Endothelial cell of umbilical vein (primary cell): ENCODE results near the gene STX11. TPM values are rescaled to one million over a fixed set of nuclear protein-coding genes. Genes with fewer than 3 reads are reported as not detected.

Experiments used
- BruUV-seq: library from RNA; stranded (reverse); fragments of 400-500 nt; replicated peaks from 2 replicates; lab custom pipeline; 2021; lab: Mats Ljungman, UMichigan
- CTCF ChIA-PET: fragments of 300-600, 350-600 bp; sonication (Branson Sonifier 250); formaldehyde crosslinking; loops from one replicate; lab custom pipeline; 2021; ENCODE audit warnings: antibody characterized with exemption, inconsistent platforms; lab: Charles Lee
- POLR2A ChIA-PET: fragments of 300-600, 350-600 bp; sonication (Branson Sonifier 250); formaldehyde crosslinking; loops from one replicate; lab custom pipeline; 2021; ENCODE audit warnings: antibody characterized with exemption, inconsistent platforms; lab: Charles Lee
- DNase-seq: peaks from one replicate; pipeline ENCODE4 v3.0.0-alpha.2; 2011; ENCODE audit warnings: low read depth, low spot score
- FAIRE-seq: peaks from 2 replicates; lab custom pipeline; 2011; peaks lifted over from hg19 to GRCh38; lab: Jason Lieb, UNC
- H2AFZ ChIP-seq: 2 replicates; pipeline ENCODE4 v1.6.0; 2012; ENCODE audit warnings: low read depth, low read length, control low read depth, inconsistent platforms
- H3K27ac ChIP-seq: 2 replicates; pipeline ENCODE4 v1.5.1; 2011; ENCODE audit warnings: low read depth, mild to moderate bottlenecking, control low read depth, low read length, moderate library complexity; ENCODE audit not compliant: insufficient read depth
- H3K27me3 ChIP-seq, 2 experiments: 2 replicates each; pipeline versions ENCODE4 v1.6.0 to v1.6.1; 2011; ENCODE audit warnings: low read length in 2 of 2, mixed read lengths in 1 of 2; ENCODE audit not compliant: control insufficient read depth in 2 of 2, insufficient read depth in 2 of 2
- H3K36me3 ChIP-seq, 2 experiments: 2 replicates in 1 of 2; 3 replicates in 1 of 2; pipeline ENCODE4 v1.5.1; 2011; ENCODE audit warnings: low read length in 2 of 2, mild to moderate bottlenecking in 1 of 2, moderate library complexity in 1 of 2; ENCODE audit not compliant: control insufficient read depth in 2 of 2, insufficient read depth in 2 of 2; ENCODE audit errors: extremely low read depth in 1 of 2
- H3K4me1 ChIP-seq: 3 replicates; pipeline ENCODE4 v1.5.1; 2011; ENCODE audit warnings: mild to moderate bottlenecking, low read length; ENCODE audit not compliant: control insufficient read depth, insufficient read depth; ENCODE audit errors: extremely low read depth
- H3K4me2 ChIP-seq: 2 replicates; pipeline ENCODE4 v1.6.1; 2011; ENCODE audit warnings: low read length, control low read depth, mixed read lengths; ENCODE audit not compliant: insufficient read depth
- H3K4me3 ChIP-seq, 3 experiments: fragments of 200-600 bp in 1 of 3; sonication (generic), shearing (Covaris generic) in 1 of 3; replicated peaks in 1 of 3; 2 replicates each; pipeline ENCODE4 v1.5.1; 2011 to 2016; ENCODE audit warnings: control low read depth in 3 of 3, low read length in 3 of 3, mild to moderate bottlenecking in 2 of 3, inconsistent platforms in 1 of 3, low read depth in 1 of 3, moderate library complexity in 1 of 3; ENCODE audit not compliant: insufficient read depth in 1 of 3
- H3K79me2 ChIP-seq: 2 replicates; pipeline ENCODE4 v1.6.0; 2012; ENCODE audit warnings: low read length, inconsistent platforms; ENCODE audit not compliant: control insufficient read depth, insufficient read depth
- H3K9ac ChIP-seq: replicated peaks from 2 replicates; pipeline ENCODE3; 2011; ENCODE audit warnings: low read length, control low read depth; ENCODE audit not compliant: insufficient read depth; ENCODE audit errors: extremely low read depth
- H3K9me1 ChIP-seq: replicated peaks from 3 replicates; pipeline ENCODE4 v1.6.0; 2011; ENCODE audit warnings: mild to moderate bottlenecking, low read length; ENCODE audit not compliant: control insufficient read depth, insufficient read depth; ENCODE audit errors: extremely low read depth
- H3K9me3 ChIP-seq: replicated peaks from 2 replicates; pipeline ENCODE4 v1.5.1; 2012; ENCODE audit warnings: low read length, inconsistent platforms; ENCODE audit not compliant: control insufficient read depth, insufficient read depth
- H4K20me1 ChIP-seq: replicated peaks from 2 replicates; pipeline ENCODE3; 2011; ENCODE audit warnings: mild to moderate bottlenecking, low read length; ENCODE audit not compliant: control insufficient read depth, insufficient read depth; ENCODE audit errors: extremely low read depth
- EZH2 ChIP-seq: IDR thresholded peaks from 2 replicates; pipeline ENCODE4 v1.6.1; 2012; ENCODE audit warnings: borderline replicate concordance, low read depth, mild to moderate bottlenecking, moderate library complexity, low read length, inconsistent platforms; ENCODE audit not compliant: severe bottlenecking
- FOS ChIP-seq: IDR thresholded peaks from 2 replicates; pipeline ENCODE4 v1.6.1; 2011; ENCODE audit warnings: mild to moderate bottlenecking, low read length, moderate library complexity, borderline replicate concordance; ENCODE audit not compliant: insufficient read depth
- JUN ChIP-seq: IDR thresholded peaks from 2 replicates; pipeline ENCODE4 v1.6.1; 2011; ENCODE audit warnings: borderline replicate concordance, low read depth; ENCODE audit not compliant: insufficient read length, insufficient read depth
- MAX ChIP-seq: IDR thresholded peaks from 2 replicates; pipeline ENCODE4 v1.6.1; 2011; ENCODE audit not compliant: insufficient read depth, insufficient read length
- MYC ChIP-seq: IDR thresholded peaks from one replicate; pipeline ENCODE4 v1.6.1; 2011; ENCODE audit warnings: mild to moderate bottlenecking, low read depth, low read length
- POLR2A ChIP-seq: IDR thresholded peaks from 2 replicates; pipeline ENCODE4 v1.6.1; 2012; ENCODE audit warnings: low read depth, mild to moderate bottlenecking, control low read depth, low read length
- POLR2AphosphoS5 ChIP-seq: IDR thresholded peaks from 2 replicates; pipeline ENCODE4 v1.6.1; 2012; ENCODE audit warnings: low read depth, mild to moderate bottlenecking, control low read depth, low read length, moderate library complexity; ENCODE audit not compliant: insufficient read depth
- dilution Hi-C: fragments of 300-500 bp; cut with MboI; formaldehyde crosslinking; loops from one replicate; pipeline ENCODE4 v1.15.0; 2019; ENCODE audit warnings: low sequenced_read_pairs; ENCODE audit not compliant: extremely low pct_ligation_motif_present
- intact Hi-C: fragments of 100-400 bp; cut with micrococcal nuclease; formaldehyde crosslinking; loops from one replicate; pipeline ENCODE4 v1.10.0; 2022
- polyA plus RNA-seq, 4 experiments: library from polyadenylated mRNA; depleted of rRNA in 3 of 4; stranded (reverse) in 3 of 4; unstranded in 1 of 4; fragments of >200 nt; gene quantifications; 2 replicates each; pipeline versions ENCODE4 v1.2.1 to v1.2.3, GENCODE V29; 2011 to 2012; ENCODE audit warnings: missing spikeins in 1 of 4
- total RNA-seq: library from RNA; stranded (reverse); gene quantifications from 2 replicates; pipeline ENCODE4 v1.2.3, GENCODE V29; 2021

The STX11 gene
- total and polyA plus RNA-seq, 2 donors (not counting 3 experiments of a cell fraction or from before 2014, with no cell fraction given) = 4.7 to 8.9 TPM

- no peaks in the 10 kb centered on the region for H3K36me3 ChIP-seq
- no peak overlapping the region for H2AFZ ChIP-seq
- no TSS peak for BruUV-seq
- H3K9me1 ChIP-seq = no peaks in the 10 kb centered on the region
- peak; percentile 73 for FAIRE-seq
- no peaks in the 10 kb centered on the region for H3K27me3 ChIP-seq
- dilution Hi-C loops = no loop called here
- peak; percentile 58 for DNase-seq
- peak overlapping the region; percentile 28 for H3K27ac ChIP-seq
- POLR2A ChIA-PET = no interaction called here
- CTCF ChIA-PET = interaction anchor here (0.6 to 1.1 kb wide), 3 partner anchors 9 to 12 kb away, joined by 3 to 4 read pairs (median 4); no protein-coding TSS in a partner anchor
- no peaks in the 10 kb centered on the region for H3K79me2 ChIP-seq
- peak overlapping the region; percentile 10 for H3K4me2 ChIP-seq
- H3K9ac ChIP-seq = no peak overlapping the region
- intact Hi-C loops = loop anchor here (1.0 kb wide), 2 partner anchors 12 to 45 kb away; no protein-coding TSS in a partner anchor
- no peak overlapping the region for H3K4me3 ChIP-seq
- H3K9me3 ChIP-seq = no peaks in the 10 kb centered on the region
- no peaks in the 10 kb centered on the region for H4K20me1 ChIP-seq
- H3K4me1 ChIP-seq = peaks cover 9% of the 10 kb centered on the region
- TF ChIP-seq JUN (peak; percentile 70), MYC (no peak), FOS (peak; percentile 75)
Measured at GRCh38 chr6:144144996-144145395, 5.3 kb upstream of the STX11 start.

- ChIA-PET CTCF (interaction anchor here (0.6 to 1.5 kb wide), 5 partner anchors 9 to 74 kb away, joined by 3 to 4 read pairs (median 4); no protein-coding TSS in a partner anchor), POLR2A (no interaction called here)
- no TSS peak for BruUV-seq
- H3K27me3 ChIP-seq = no peaks in the 10 kb centered on the region
- H3K9ac ChIP-seq = no peak overlapping the region
- H3K36me3 ChIP-seq = no peaks in the 10 kb centered on the region
- peaks cover 9% of the 10 kb centered on the region for H3K4me1 ChIP-seq
- dilution Hi-C loops = no loop called here
- FAIRE-seq (no peak), DNase-seq (no peak)
- H3K27ac ChIP-seq = peak overlapping the region; percentile 28
- intact Hi-C loops = loop anchor here (1.0 kb wide), 1 partner anchor 45 kb away; no protein-coding TSS in a partner anchor
- no peaks in the 10 kb centered on the region for H3K79me2 ChIP-seq
- no peaks in the 10 kb centered on the region for H3K9me3 ChIP-seq
- no peaks in the 10 kb centered on the region for H3K9me1 ChIP-seq
- H4K20me1 ChIP-seq = no peaks in the 10 kb centered on the region
- H2AFZ ChIP-seq = no peak overlapping the region
- no peak overlapping the region for H3K4me3 ChIP-seq
- peak overlapping the region; percentile 10 for H3K4me2 ChIP-seq
- TF ChIP-seq POLR2A = no peak
- no peak for TF ChIP-seq POLR2AphosphoS5
- no peak for TF ChIP-seq EZH2
- TF ChIP-seq MAX = no peak
Measured at GRCh38 chr6:144145541-144145940, 4.8 kb upstream of the STX11 start.
